GM19035 (cell line): ENCODE measurements around the gene CCDC30.

Experiments used
- ATAC-seq: cut with Tn5 transposase; IDR thresholded peaks from one replicate; pipeline ENCODE4 v1.9.1; 2021; ENCODE audit not compliant: unreplicated experiment

CCDC30 gene

DNA sequence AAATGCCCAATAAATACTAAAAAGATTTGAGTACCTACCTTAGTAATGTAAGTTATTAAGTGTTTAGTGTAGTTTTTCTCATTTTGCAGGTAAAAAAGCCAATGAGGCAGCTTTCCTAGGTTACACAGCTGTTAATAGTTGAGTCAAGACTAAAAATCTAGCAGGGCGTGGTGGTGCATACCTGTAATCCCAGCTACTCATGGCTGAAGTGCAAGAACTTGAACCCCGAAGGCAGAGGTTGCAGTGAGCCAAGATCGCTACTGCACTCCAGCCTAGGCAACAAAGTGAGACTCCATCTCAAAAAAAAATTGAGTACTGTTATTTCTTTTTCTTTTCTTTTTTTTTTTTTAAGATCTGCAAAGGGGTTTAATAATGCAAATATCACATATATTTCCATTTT, 226.8 kb downstream of the CCDC30 start:
- ATAC-seq = no peak

GRCh38 chr1:42690477-42691156, 227.5 kb downstream of the CCDC30 start:
- no peak for ATAC-seq

- ATAC-seq = no peak
Observed at GRCh38 chr1:42691157-42691498, 228.0 kb downstream of the CCDC30 start.

- no peak for ATAC-seq
Observed at GRCh38 chr1:42692461-42692860, 229.4 kb downstream of the CCDC30 start.

DNA sequence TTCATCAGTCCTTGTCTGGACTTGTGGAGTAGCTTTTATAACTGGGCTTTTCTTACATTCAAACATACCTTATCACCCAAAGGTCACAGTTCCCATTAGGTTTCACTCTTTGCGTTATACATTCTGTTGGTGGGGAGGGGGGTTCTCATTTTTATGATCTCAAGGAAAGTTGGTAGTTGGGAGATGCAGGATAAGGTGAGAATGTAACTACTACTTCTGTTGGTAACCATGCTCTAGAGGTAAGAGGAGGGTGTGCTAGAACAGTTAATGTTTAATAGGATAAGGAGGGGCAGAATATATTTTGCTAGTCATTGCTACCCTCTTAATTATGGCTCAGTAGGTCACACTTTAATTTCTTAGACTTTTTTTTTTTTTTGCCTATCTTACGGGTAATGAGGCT, 229.8 kb downstream of the CCDC30 start:
- ATAC-seq = no peak

GRCh38 chr1:42698081-42698813, 235.2 kb downstream of the CCDC30 start:
- ATAC-seq = no peak

DNA sequence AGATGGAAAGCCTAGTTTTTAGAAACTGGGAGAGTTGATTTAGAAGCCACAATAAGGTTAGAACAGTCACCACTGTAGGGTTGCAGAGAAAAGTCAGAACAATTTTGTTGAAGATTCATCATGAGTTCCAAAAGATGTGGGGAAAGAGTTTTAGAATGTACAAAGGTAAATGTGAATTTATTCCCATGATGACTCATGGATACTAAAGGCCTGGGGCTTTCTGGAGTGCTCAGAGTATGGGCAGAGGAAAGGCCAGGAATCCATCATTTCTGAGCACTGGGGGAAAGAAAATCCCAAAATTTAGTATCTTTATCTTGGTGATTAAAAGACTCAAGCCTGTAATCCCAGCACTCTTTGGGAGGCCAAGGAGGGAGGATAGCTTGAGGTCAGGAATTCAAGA, 236.9 kb downstream of the CCDC30 start:
- no peak for ATAC-seq

DNA sequence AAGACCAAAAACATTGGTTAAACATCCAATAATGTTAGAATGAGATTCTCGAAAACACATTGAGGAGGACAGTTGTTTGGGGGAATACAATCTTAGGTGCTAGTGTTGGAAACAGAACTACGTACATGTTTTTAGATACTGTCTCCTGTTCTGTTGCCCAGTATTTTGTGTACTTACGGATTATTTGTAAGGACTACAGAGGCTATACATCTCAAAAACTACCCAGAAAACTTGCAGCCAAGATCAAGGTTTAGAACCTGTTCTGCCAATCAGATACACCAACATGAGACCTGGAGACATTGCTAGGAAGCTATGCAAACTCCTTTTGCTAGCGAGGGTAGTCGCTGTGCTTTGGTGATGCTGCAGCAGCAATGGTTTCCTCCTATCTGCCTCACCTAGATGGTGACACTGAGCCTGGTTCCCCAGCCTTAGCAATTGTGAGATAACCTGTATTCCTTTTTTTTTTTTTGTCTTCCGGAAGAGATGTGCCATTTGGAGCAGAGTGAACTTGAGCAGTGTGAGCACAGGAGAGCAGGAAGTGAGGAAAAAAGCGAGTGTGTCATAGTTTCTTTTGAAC, 240.9 kb downstream of the CCDC30 start:
- no peak for ATAC-seq
